Activated naive CD4-positive, alpha-beta T cell treated with anti-CD3 and anti-CD28 coated beads, Interleukin-2, amount 10 ng/mL, durations not matched to agents 5 hours and 36 hours (primary cell): ENCODE results near the gene CRYBB1. TPM values are rescaled to one million over a fixed set of nuclear protein-coding genes. Genes with fewer than 3 reads are reported as not detected.
A peak's percentile ranks its signal among the peaks of the same experiment; 100 is the strongest.

ENCODE experiments used
- microRNA-seq: library from miRNA; unstranded; fragments of <30 nt; microRNA quantifications from one replicate; pipeline ENCODE4 v1.2.0, GENCODE V29; 2022; ENCODE audit warnings: borderline microRNAs expressed, borderline replicate concordance
- total RNA-seq, 2 experiments: library from RNA; stranded (reverse); gene quantifications; one replicate each; pipeline ENCODE4 v1.2.3, GENCODE V29; 2021

CRYBB1 gene
- not detected for total RNA-seq

DNA sequence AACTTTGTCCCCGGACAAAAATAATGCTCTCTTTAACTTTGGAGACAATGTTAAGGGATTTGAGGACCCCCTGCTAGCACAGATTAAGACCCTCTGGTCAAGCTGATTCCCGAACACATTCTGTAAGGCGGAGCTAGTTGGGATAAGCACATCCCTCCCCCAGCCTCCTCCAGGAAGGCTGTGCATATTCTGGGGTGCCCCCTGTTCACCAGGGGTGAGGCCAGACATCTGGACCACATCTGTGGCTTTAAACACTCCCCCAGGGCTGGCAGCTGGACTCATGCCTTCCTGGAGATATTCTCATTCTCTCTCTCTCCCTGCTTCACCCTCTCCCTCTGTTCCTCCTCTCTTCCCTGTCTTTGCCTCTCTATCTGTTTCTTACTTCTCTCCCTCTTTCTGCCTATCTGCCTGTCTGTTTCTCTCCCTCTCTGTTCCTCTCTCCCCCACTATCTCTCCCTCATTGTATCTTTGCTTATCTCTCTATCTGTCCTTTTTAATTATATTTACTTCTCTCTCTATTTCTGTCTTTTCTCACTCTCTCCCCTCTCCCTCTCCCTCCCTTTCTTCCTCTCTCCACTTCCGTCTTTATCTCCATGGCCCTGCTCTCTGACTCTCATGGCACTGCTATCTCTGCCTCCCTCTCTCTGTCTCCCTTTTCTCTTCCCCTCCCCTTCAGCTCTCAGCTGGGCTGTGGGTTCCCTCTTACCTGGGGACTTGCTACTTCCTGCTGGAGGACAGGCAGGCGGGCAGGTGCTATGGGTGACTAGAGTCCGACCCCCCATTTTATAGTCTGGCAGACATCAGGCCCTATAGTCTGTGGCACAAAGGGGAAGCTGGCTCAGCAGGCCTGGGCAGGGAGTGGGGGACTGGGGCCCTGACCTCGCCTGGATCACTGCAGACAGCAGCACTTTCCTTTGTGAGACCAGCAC lies at the start of gene CRYBB1:
Gene CRYBB1, minus strand, starts transcription at position 757 of the 929 bp plus-strand sequence. CDS start 1,708 bp downstream, outside the sequence.

DNA sequence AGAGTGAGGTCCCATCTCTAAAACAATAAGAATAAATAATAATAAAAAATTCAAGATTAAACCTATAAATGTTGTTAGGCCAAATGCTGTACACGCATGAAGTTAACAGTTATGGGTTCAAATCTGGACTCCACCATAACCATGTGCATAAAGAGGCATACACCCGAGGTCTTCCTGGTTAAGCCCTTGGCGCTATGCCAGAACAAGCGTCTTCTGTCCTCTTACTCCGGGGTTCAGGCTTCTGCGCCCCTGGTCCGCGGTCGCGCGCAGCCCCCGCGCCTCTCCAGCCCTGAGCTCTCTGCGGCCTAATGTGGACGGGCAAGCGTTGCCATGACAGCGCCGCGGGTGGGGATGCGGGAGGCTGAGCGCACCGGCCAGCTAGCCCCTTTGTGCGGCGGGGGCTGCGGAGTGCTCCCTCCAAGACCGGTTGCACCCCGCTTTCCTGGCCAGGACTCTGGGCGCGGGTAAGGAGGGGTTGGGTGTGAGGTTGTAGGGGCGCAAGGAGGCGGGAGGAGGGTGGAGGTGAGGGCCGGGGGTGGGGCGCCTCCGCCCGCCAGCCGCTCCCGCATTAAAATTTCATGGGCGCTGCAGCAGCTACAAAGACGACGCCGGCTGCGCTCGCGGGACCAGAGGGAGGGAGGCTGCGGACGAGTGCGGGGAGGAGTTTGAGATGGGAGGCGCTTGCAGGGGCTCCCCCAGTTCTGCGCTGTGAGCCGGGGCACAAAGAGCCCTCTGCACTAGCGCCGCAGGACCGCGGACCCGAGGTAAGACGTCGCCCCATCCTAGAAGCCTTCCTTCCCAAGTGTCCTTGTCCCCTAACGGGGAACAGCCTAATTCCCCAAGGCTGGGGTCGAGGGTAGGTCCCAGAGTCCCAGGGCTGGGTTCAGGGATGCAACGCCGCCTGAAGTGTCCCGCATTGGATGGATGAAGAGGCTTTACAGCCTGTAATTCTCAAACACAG lies 39.3 kb upstream of the CRYBB1 start, which contains the start of gene MIAT:
Gene MIAT, plus strand, starts transcription at position 698 of the 961 bp plus-strand sequence.

DNA sequence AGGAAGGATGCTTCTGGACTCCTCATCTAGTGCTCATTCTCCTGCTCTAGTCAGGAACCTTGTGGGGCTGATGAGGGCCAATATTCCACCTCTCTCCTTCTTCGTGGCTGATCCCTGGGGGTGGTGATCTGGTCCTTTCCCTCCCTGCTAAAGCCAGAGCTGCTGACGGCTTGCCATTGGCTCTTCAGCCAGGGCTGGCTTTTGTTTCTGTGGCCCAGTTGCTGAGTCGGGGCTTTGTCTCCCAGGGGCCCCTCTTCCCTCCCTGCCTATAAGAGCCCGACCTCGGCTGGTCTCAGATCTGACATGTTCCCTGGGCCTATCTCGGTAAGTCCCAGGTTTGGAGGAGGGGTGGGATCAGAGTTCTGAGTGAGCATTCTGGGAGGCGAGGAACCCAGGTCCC lies 3.8 kb upstream of the CRYBB1 start, which contains the start of gene CRYBA4:
Gene CRYBA4, plus strand, starts transcription at position 301 of the 400 bp plus-strand sequence. CDS start 634 bp downstream, outside the sequence.

GRCh38 chr22:26589845-26590736 lies 27.7 kb downstream of the CRYBB1 start, which contains the start of gene TPST2:
Gene TPST2, minus strand, starts transcription at chr22:26590132. Its CDS starts 48,502 bp downstream, at chr22:26541630.

Small RNAs within 50 kb of the gene (microRNA-seq; reads per million reads assigned to microRNA genes)
- gene MIR548J: 7.9 reads per million, percentile 37 among the genes with 10 or more reads in this experiment

Other genes with a start within 250 kb of the CRYBB1 start
- 1 to 10 TPM; 8.6 to 8.8 TPM for gene ASPHD2, start 188.8 kb downstream of the CRYBB1 start, total RNA-seq
- gene HPS4, start 134.2 kb downstream of the CRYBB1 start, total RNA-seq: 10 to 100 TPM; 33.3 to 35.1 TPM
- gene SRRD, start 134.2 kb downstream of the CRYBB1 start, total RNA-seq: 10 to 100 TPM; 14.7 to 18.0 TPM
- 10 to 100 TPM; 50.0 to 52.8 TPM for gene TFIP11, start 105.6 kb downstream of the CRYBB1 start, total RNA-seq
- gene TPST2, start 27.9 kb downstream of the CRYBB1 start, total RNA-seq: 10 to 100 TPM; 30.7 to 31.3 TPM
- gene CRYBA4, start 3.9 kb upstream of the CRYBB1 start, total RNA-seq: not detected
- gene MIAT, start 39.6 kb upstream of the CRYBB1 start, total RNA-seq: 10 to 100 TPM; 72.7 to 82.3 TPM